HG03095 (cell line): ENCODE results near the gene PFN1.
"Not testable (repeated sequence)": the region's sequence is repeated elsewhere in the genome, so short reads cannot be mapped to it uniquely, and the experiment has no call there.

Source experiments
- ATAC-seq: cut with Tn5 transposase; IDR thresholded peaks from one replicate; pipeline ENCODE4 v1.9.1; 2021; ENCODE audit warnings: moderate library complexity; ENCODE audit not compliant: unreplicated experiment

Gene PFN1

GRCh38 chr17:4928881-4929280 is 19.4 kb downstream of the PFN1 start:
- no peak for ATAC-seq

GRCh38 chr17:4926577-4927335 is 21.6 kb downstream of the PFN1 start:
- not testable (repeated sequence) for ATAC-seq

GRCh38 chr17:4921320-4921719 is 27.0 kb downstream of the PFN1 start:
- ATAC-seq, result no peak

- ATAC-seq, result no peak
Measured at GRCh38 chr17:4920351-4921048, 27.8 kb downstream of the PFN1 start.

GRCh38 chr17:4919511-4920047 is 28.8 kb downstream of the PFN1 start:
- ATAC-seq, result no peak

GRCh38 chr17:4914551-4914950 is 33.8 kb downstream of the PFN1 start:
- not testable (repeated sequence) for ATAC-seq

GRCh38 chr17:4913994-4914393 is 34.3 kb downstream of the PFN1 start:
- no peak for ATAC-seq

GRCh38 chr17:4908711-4909496 is 39.4 kb downstream of the PFN1 start:
- ATAC-seq, result no peak

GRCh38 chr17:4908301-4908700 is 40.0 kb downstream of the PFN1 start:
- no peak for ATAC-seq

GRCh38 chr17:4906642-4907041 is 41.7 kb downstream of the PFN1 start:
- ATAC-seq, result not testable (repeated sequence)

GRCh38 chr17:4903051-4903818 is 45.1 kb downstream of the PFN1 start, which contains the start of gene CHRNE:
CHRNE (minus strand) TSS chr17:4903098; CDS start chr17:4903063, 35 bp downstream.
- no peak for ATAC-seq

GRCh38 chr17:4902540-4902939 is 45.8 kb downstream of the PFN1 start:
- no peak for ATAC-seq

GRCh38 chr17:4901648-4902344 is 46.5 kb downstream of the PFN1 start:
- ATAC-seq, result no peak

- ATAC-seq, result no peak
Measured at GRCh38 chr17:4901108-4901647, 47.2 kb downstream of the PFN1 start.

GRCh38 chr17:4900231-4901107 is 47.9 kb downstream of the PFN1 start:
- no peak for ATAC-seq

- ATAC-seq, result no peak
Measured at GRCh38 chr17:4899341-4900230, 48.7 kb downstream of the PFN1 start, which contains the start of gene C17orf107. C17orf107 (plus strand) TSS chr17:4899536; CDS start chr17:4899763, 227 bp downstream.

GRCh38 chr17:4898927-4899326 is 49.4 kb downstream of the PFN1 start:
- ATAC-seq, result no peak
